Lower leg skin (tissue), 4 donors: ENCODE measurements around the gene PLD1. TPM values are rescaled to one million over a fixed set of nuclear protein-coding genes. Genes with fewer than 3 reads are reported as not detected.

Source experiments
- DNase-seq, 2 donors: peaks; one replicate each; pipeline ENCODE4 v3.0.0-alpha.2; 2019; ENCODE audit warnings: low spot score in 2 of 2
- H3K4me3 ChIP-seq: fragments of 200-600 bp; sonication (generic); 2 replicates; pipeline ENCODE4 v1.5.1; 2017; ENCODE audit warnings: mild to moderate bottlenecking, low read depth; ENCODE audit not compliant: poor library complexity, severe bottlenecking
- POLR2A ChIP-seq, 2 donors: fragments of 450-650 bp; IDR thresholded peaks; one replicate each; pipeline ENCODE4 v1.6.1; 2016 to 2017; ENCODE audit warnings: antibody characterized with exemption in 2 of 2, mild to moderate bottlenecking in 1 of 2, moderate library complexity in 1 of 2
- WGBS, 2 donors: methylation state at CpG; one replicate each; pipeline ENCODE4 v1.1.5; 2018; 5-methylcytosine and 5-hydroxymethylcytosine counted together
- intact Hi-C: fragments of 100-400 bp; cut with DNase I; formaldehyde crosslinking; loops from one replicate; pipeline ENCODE4 v1.15.0; 2023; ENCODE audit warnings: low total_unique reads
- total RNA-seq, 4 donors: library from RNA; depleted of rRNA; stranded (reverse); fragments of >200 nt; gene quantifications; one replicate each; pipeline ENCODE4 v1.1.0, GENCODE V29; 2016
- TF ChIP-seq, protein P1 (sequence below), 3 donors: fragments of 450-650 bp; IDR thresholded peaks; one replicate each; pipeline ENCODE4 v1.5.1; 2016; ENCODE audit warnings: antibody characterized with exemption in 3 of 3, mild to moderate bottlenecking in 3 of 3, moderate library complexity in 2 of 3

Gene PLD1
- total RNA-seq, 4 donors from 2014 or later: 26.4 to 55.8 (median 48.7) TPM

DNA sequence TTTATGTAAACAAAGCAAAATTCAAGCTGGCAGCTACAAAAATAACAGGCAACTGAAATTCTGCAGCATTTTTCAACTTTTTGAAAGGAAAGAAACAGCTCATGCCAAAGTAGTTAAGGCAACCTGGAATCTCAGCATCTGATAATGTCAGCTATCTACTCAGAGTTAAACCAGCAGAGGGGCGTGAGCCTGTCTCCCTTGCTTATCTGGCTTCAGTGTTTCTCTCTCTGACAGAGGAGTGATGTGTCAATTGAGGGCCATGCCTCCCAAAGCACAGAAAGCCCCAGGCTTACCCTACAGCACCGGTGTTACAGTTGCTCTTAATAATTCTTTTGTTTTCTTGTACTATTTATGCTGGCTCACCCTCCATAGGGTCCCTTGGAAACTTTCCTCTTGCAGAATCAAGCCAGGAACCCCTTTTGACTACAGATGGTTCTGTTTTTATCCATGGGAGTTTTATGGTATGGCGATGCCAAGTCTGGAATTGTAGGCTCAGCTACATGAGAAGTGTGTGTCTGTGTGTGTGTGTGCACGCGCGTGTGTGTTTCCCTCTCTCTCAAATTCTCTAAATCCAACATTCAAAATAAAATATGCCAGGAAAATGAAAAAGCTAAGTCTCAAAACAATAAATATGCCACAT is 40.2 kb upstream of the PLD1 start:
- no peak for DNase-seq
- TF ChIP-seq, protein P1, sequence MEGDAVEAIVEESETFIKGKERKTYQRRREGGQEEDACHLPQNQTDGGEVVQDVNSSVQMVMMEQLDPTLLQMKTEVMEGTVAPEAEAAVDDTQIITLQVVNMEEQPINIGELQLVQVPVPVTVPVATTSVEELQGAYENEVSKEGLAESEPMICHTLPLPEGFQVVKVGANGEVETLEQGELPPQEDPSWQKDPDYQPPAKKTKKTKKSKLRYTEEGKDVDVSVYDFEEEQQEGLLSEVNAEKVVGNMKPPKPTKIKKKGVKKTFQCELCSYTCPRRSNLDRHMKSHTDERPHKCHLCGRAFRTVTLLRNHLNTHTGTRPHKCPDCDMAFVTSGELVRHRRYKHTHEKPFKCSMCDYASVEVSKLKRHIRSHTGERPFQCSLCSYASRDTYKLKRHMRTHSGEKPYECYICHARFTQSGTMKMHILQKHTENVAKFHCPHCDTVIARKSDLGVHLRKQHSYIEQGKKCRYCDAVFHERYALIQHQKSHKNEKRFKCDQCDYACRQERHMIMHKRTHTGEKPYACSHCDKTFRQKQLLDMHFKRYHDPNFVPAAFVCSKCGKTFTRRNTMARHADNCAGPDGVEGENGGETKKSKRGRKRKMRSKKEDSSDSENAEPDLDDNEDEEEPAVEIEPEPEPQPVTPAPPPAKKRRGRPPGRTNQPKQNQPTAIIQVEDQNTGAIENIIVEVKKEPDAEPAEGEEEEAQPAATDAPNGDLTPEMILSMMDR (IDR thresholded peaks at IDR 0.05): no peak
- no peak for TF ChIP-seq POLR2A (IDR thresholded peaks at IDR 0.05)
- 69 to 70% methylated on average over 6 of the region's 6 CpGs for WGBS, 2 donors
- intact Hi-C loops: no loop called here
- no peak overlapping the region for H3K4me3 ChIP-seq

DNA sequence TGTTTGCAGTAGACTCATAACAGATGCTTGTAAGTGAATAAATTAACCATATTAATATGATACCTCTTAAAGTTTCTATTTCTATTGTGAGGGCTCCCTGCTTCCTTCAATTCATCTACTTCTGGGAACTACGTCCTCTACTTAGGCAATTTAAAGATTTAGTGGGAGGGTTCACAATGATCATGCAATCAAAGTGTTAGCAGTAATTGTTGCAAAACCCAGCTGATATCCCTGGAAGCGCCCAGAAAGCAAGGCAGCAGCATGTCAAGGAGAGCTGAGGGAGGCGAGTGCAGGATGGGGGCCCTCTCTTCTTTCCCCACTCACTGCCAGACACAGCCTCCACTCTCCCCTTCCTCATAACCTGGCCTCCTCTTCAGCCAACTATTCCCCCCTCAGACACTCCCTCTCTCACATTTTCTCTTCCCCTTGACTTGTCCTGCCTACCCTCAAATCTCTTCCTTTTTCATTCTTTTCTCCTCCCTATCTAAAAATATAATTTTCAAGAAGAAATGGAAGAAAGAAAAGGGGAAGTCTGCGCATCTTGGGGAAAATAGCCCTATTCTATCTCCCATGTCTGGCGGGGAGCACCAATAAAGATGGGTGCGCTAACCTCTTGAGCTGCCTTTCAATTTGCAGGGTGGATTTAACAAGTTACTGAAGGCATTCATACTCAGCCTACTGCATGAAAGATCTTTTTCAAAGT is 39.5 kb upstream of the PLD1 start:
- 86 to 88% methylated on average over 6 of the region's 6 CpGs for WGBS, 2 donors

DNA sequence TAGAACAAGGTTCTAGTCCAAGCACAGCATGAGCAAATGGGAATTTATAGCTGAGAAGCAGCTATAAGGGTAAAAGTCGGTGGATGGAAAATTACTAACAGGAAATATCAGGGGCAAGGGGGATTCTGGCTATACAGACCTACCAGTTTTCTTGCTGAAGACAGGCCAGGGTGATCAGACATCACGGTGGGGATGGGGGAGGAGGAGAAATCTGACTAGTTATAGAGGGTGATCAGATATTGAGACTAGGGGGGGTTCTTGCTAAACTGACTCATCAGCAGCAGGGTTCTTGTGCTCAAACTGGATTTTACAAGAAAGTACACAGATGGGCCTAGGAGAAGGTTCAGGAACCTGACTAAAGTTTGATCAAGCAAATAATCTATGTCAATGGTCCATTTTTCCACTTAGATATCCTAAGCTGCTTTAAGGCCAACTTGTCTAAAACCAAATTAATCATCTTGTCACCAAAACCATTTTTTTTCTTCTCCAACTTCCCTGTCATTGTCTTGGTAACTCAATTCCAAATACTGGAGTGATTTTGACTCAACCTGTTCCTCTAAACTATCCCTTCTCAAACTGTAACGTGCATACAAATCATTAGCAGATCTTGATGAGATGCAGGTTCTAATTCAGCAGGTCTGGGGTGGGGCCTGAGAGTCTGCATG is 37.4 kb upstream of the PLD1 start:
- intact Hi-C loops: no loop called here

More for the DNA sequence above, 39.5 kb upstream of the PLD1 start:
- DNase-seq: no peak
- no peak for TF ChIP-seq POLR2A (IDR thresholded peaks at IDR 0.05)
- TF ChIP-seq, protein P1 (IDR thresholded peaks at IDR 0.05): no peak
- intact Hi-C loops: no loop called here
- no peak overlapping the region for H3K4me3 ChIP-seq

DNA sequence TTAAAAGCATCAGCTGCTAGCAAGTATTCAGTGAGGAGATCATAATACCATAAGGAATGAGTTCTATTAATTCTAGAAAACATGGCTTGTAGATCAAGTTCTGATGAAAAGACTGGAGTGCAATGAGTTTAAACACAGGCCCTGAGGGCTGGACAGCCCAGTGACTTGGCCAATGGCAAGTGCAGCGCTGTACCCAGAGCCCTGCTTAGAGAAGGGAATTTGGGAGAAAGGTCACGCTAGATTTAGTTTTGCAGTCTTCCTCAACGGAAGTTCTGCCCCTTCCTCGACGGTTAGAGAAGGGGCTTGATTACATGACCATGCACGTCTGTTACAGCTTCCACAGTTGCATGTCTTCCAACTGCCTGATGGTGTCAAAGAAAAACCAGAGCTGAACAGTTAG is 36.9 kb upstream of the PLD1 start:
- WGBS, 2 donors: 83 to 89% methylated on average over 6 of the region's 6 CpGs
- no peak overlapping the region for H3K4me3 ChIP-seq
- DNase-seq: no peak
- TF ChIP-seq, protein P1 (IDR thresholded peaks at IDR 0.05): no peak
- TF ChIP-seq POLR2A (IDR thresholded peaks at IDR 0.05): no peak
- intact Hi-C loops: no loop called here

More for the DNA sequence above, 37.4 kb upstream of the PLD1 start:
- H3K4me3 ChIP-seq: no peak overlapping the region
- WGBS, 2 donors: 89% methylated on average over 3 of the region's 3 CpGs
- no peak for DNase-seq
- TF ChIP-seq, protein P1 (IDR thresholded peaks at IDR 0.05): no peak
- TF ChIP-seq POLR2A (IDR thresholded peaks at IDR 0.05): no peak

DNA sequence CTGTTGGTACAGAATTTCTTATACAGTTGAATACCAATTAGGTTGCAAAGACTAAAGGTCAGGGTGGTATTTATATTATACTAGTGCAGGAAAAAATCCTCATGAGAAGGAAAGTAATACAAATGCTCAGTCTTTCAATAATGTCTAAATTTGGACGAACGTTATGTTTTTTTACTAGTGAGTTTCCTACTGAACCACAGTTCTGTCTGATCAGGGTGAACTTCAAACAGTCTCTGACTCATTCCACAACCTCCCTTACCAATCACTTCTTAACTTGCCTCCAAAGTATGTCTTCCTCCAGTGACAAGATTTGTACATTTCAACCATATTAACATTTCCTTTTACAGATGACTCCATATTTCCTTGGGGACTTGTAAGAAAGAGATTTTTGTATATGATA is 36.3 kb upstream of the PLD1 start:
- no peak for DNase-seq
- 71 to 82% methylated on average over 2 of the region's 2 CpGs for WGBS, 2 donors
- TF ChIP-seq, protein P1 (IDR thresholded peaks at IDR 0.05): no peak
- no peak for TF ChIP-seq POLR2A (IDR thresholded peaks at IDR 0.05)
- intact Hi-C loops: no loop called here
- H3K4me3 ChIP-seq: no peak overlapping the region
